GM23338 (cell line): Measurements from ENCODE around the gene GUCA1A. TPM values are rescaled to one million over a fixed set of nuclear protein-coding genes. Genes with fewer than 3 reads are reported as not detected.
A peak's percentile ranks its signal among the peaks of the same experiment; 100 is the strongest.

Source experiments
- ATAC-seq: fragments of 200-7000 bp; cut with Tn5 transposase; 3 replicates; pipeline ENCODE4 v1.9.1; 2020
- DNase-seq: peaks from one replicate; pipeline ENCODE4 v3.0.0-alpha.2; 2015; ENCODE audit warnings: low spot score
- H2AFZ ChIP-seq: fragments of 200-600 bp; sonication (generic); 2 replicates; pipeline ENCODE4 v1.8.0; 2016; ENCODE audit warnings: antibody characterized with exemption, mild to moderate bottlenecking, moderate library complexity
- H3F3A ChIP-seq: fragments of 200-600 bp; sonication (generic); replicated peaks from 2 replicates; pipeline ENCODE4 v1.8.0; 2017; ENCODE audit warnings: antibody characterized with exemption, mixed run types, low read depth
- H3K27ac ChIP-seq: fragments of 200-600 bp; sonication (generic); 2 replicates; pipeline ENCODE4 v1.6.1; 2016; ENCODE audit warnings: low read depth
- H3K27me3 ChIP-seq: fragments of 200-600 bp; sonication (generic); 2 replicates; pipeline ENCODE4 v1.8.0; 2016; ENCODE audit warnings: mild to moderate bottlenecking, mixed run types, moderate library complexity; ENCODE audit not compliant: insufficient read depth
- H3K36me3 ChIP-seq: fragments of 200-600 bp; sonication (generic); 2 replicates; pipeline ENCODE4 v1.8.0; 2016; ENCODE audit warnings: mild to moderate bottlenecking; ENCODE audit not compliant: insufficient read depth
- H3K4me1 ChIP-seq: fragments of 200-600 bp; sonication (generic); 2 replicates; pipeline ENCODE4 v1.8.0; 2016; ENCODE audit warnings: mild to moderate bottlenecking, moderate library complexity; ENCODE audit not compliant: insufficient read depth
- H3K4me2 ChIP-seq: fragments of 200-600 bp; sonication (generic); 2 replicates; pipeline ENCODE4 v1.7.1; 2017; ENCODE audit warnings: mixed run types
- H3K4me3 ChIP-seq: fragments of 200-600 bp; sonication (generic); 2 replicates; pipeline ENCODE4 v1.6.1; 2016; ENCODE audit warnings: mixed run types
- H3K79me2 ChIP-seq: fragments of 200-600 bp; sonication (generic); replicated peaks from 2 replicates; pipeline ENCODE4 v1.8.0; 2017; ENCODE audit warnings: mild to moderate bottlenecking; ENCODE audit not compliant: insufficient read depth
- H3K9me2 ChIP-seq: fragments of 200-600 bp; sonication (generic); 2 replicates; pipeline ENCODE4 v1.8.0; 2017; ENCODE audit not compliant: insufficient read depth
- H4K20me1 ChIP-seq: fragments of 200-600 bp; sonication (generic); replicated peaks from 2 replicates; pipeline ENCODE4 v1.8.0; 2017; ENCODE audit warnings: mild to moderate bottlenecking; ENCODE audit not compliant: insufficient read depth
- H3K27ac Mint-ChIP-seq: 2 replicates; pipeline ENCODE4 v1.8.0; 2020; ENCODE audit warnings: inconsistent platforms, mild to moderate bottlenecking, moderate library complexity, mixed read lengths
- H3K27me3 Mint-ChIP-seq: 3 replicates; pipeline ENCODE4 v1.8.0; 2022; ENCODE audit warnings: low read depth, mild to moderate bottlenecking, moderate library complexity, mixed read lengths, inconsistent platforms; ENCODE audit not compliant: insufficient read depth, poor library complexity
- H3K36me3 Mint-ChIP-seq: 3 replicates; pipeline ENCODE4 v1.8.0; 2021; ENCODE audit warnings: low read depth, mild to moderate bottlenecking, inconsistent platforms, moderate library complexity, mixed read lengths
- H3K4me1 Mint-ChIP-seq: 3 replicates; pipeline ENCODE4 v1.8.0; 2020; ENCODE audit warnings: mild to moderate bottlenecking, inconsistent platforms, mixed read lengths
- H3K4me3 Mint-ChIP-seq: 3 replicates; pipeline ENCODE4 v1.8.0; 2021; ENCODE audit warnings: moderate library complexity, mild to moderate bottlenecking, inconsistent platforms, mixed read lengths
- H3K9me3 Mint-ChIP-seq: 3 replicates; pipeline ENCODE4 v1.8.0; 2020; ENCODE audit warnings: moderate library complexity, mild to moderate bottlenecking, inconsistent platforms, mixed read lengths
- CREB1 ChIP-seq: fragments of 250-450 bp; sonication (Bioruptor Pico); IDR thresholded peaks from 2 replicates; pipeline ENCODE4 v1.5.0; 2020; ENCODE audit warnings: low read depth, mild to moderate bottlenecking, moderate library complexity
- EZH2 ChIP-seq: fragments of 200-600 bp; sonication (generic); IDR thresholded peaks from one replicate; pipeline ENCODE4 v1.8.0; 2017; ENCODE audit warnings: antibody characterized with exemption, mild to moderate bottlenecking, low read depth; ENCODE audit not compliant: unreplicated experiment
- EZH2phosphoT487 ChIP-seq: fragments of 200-600 bp; sonication (generic); IDR thresholded peaks from one replicate; pipeline ENCODE4 v1.8.1; 2018; ENCODE audit warnings: antibody characterized with exemption; ENCODE audit not compliant: unreplicated experiment
- JUNB ChIP-seq: IDR thresholded peaks from one replicate; pipeline ENCODE4 v1.6.1; 2016; ENCODE audit warnings: antibody characterized with exemption; ENCODE audit not compliant: unreplicated experiment
- NANOG ChIP-seq: IDR thresholded peaks from 2 replicates; pipeline ENCODE4 v1.6.1; 2016; ENCODE audit warnings: antibody characterized with exemption, borderline replicate concordance
- POLR2AphosphoS5 ChIP-seq: IDR thresholded peaks from 2 replicates; pipeline ENCODE4 v1.6.1; 2016; ENCODE audit warnings: antibody characterized with exemption, low read depth
- STAT1 ChIP-seq: IDR thresholded peaks from one replicate; pipeline ENCODE4 v1.6.1; 2016; ENCODE audit warnings: antibody characterized with exemption; ENCODE audit not compliant: unreplicated experiment
- ZNF114 ChIP-seq: fragments of 250-450 bp; sonication (Bioruptor Pico); IDR thresholded peaks from 2 replicates; pipeline ENCODE4 v1.5.0; 2020; ENCODE audit warnings: mild to moderate bottlenecking, moderate library complexity
- ZNF331 ChIP-seq: fragments of 250-450 bp; sonication (Bioruptor Pico); IDR thresholded peaks from 2 replicates; pipeline ENCODE4 v1.5.0; 2020; ENCODE audit warnings: low read depth, mild to moderate bottlenecking, moderate library complexity
- polyA plus RNA-seq: library from polyadenylated mRNA; unstranded; fragments of >200 nt; fragmentation: Nextera tagmentation; extraction: Ambion mirVana; gene quantifications from 2 replicates; pipeline ENCODE4 v1.2.1, GENCODE V29; 2016
- total RNA-seq: library from RNA; depleted of rRNA; stranded (reverse); fragments of >200 nt; shearing (Covaris generic); gene quantifications from 2 replicates; pipeline ENCODE4 v1.2.3, GENCODE V29; 2014
- TF ChIP-seq, protein P1 (sequence below): fragments of 250-450 bp; sonication (Bioruptor Pico); IDR thresholded peaks from 2 replicates; pipeline ENCODE4 v1.5.0; 2020; ENCODE audit warnings: mild to moderate bottlenecking, moderate library complexity
- TF ChIP-seq, protein P2 (sequence below): IDR thresholded peaks from 2 replicates; pipeline ENCODE4 v1.6.1; 2016; ENCODE audit warnings: antibody characterized with exemption
- TF ChIP-seq, protein P3 (sequence below), 2 experiments: fragments of 200-600 bp in 1 of 2; sonication (generic) in 1 of 2; conservative IDR thresholded peaks; 2 replicates each; pipeline versions ENCODE4 v1.5.1 to v1.6.1; 2016 to 2017; ENCODE audit warnings: antibody characterized with exemption in 2 of 2, low read depth in 2 of 2, mild to moderate bottlenecking in 2 of 2, moderate library complexity in 1 of 2
- TF ChIP-seq, protein P4 (sequence below): IDR thresholded peaks from one replicate; pipeline ENCODE4 v1.6.1; 2018; ENCODE audit warnings: antibody characterized with exemption; ENCODE audit not compliant: unreplicated experiment

GUCA1A gene
- total and polyA plus RNA-seq, 2 experiments from 2014 or later, result 5.2 to 10.6 TPM

DNA sequence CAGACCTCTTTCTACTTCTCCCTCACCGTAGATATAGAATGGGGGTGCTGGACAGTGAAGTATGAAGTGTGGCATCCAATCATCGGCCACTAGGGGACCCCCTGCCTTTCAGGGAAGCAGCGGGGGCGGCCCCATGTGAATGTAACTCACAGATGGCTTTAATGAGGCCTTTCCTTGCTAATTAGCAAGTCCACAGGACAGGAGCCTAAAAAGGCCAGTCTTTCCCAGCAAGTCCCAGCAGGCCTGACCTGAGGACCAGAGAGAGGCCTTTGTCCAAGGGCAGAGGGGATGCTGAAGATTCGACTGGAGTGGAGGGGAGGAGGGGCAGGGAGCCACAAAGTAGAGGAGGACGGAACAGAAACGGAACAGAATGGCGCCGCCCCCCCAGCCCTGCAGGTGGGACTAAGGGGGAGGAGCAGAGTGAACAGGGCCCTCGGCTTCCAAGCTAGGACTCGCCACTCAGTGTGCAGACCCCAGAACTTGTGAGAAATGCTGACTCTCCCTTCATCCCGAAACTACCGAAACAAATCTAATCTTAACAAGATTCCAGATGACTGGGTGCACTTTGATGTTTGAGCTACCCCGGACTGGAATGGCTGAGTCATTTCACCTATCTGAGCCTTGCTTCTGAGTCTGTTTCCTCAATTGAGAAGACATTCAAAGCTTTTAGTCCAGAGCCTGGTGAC is 36.5 kb upstream of the GUCA1A start:
- peak overlapping the region; percentile 59 for H3K4me3 Mint-ChIP-seq
- peaks cover 16% of the 10 kb centered on the region for H3K27me3 Mint-ChIP-seq
- peaks cover 15% of the 10 kb centered on the region; the same call in 1 of the 2 replicates for H3K36me3 ChIP-seq
- H3K36me3 Mint-ChIP-seq, result peaks cover 40% of the 10 kb centered on the region
- H3F3A ChIP-seq, result peaks cover 38% of the 10 kb centered on the region
- no peaks in the 10 kb centered on the region for H3K27me3 ChIP-seq
- TF ChIP-seq JUNB (no peak), POLR2AphosphoS5 (0 out of 2 replicates have a peak, but pooled peaks have one; percentile 25), ZNF114 (CRISPR knock-in tag) (no peak), STAT1 (no peak), EZH2phosphoT487 (no peak), ZNF331 (CRISPR knock-in tag) (no peak), NANOG (peak; percentile 49), EZH2 (no peak), CREB1 (no peak)
- TF ChIP-seq, protein P1, sequence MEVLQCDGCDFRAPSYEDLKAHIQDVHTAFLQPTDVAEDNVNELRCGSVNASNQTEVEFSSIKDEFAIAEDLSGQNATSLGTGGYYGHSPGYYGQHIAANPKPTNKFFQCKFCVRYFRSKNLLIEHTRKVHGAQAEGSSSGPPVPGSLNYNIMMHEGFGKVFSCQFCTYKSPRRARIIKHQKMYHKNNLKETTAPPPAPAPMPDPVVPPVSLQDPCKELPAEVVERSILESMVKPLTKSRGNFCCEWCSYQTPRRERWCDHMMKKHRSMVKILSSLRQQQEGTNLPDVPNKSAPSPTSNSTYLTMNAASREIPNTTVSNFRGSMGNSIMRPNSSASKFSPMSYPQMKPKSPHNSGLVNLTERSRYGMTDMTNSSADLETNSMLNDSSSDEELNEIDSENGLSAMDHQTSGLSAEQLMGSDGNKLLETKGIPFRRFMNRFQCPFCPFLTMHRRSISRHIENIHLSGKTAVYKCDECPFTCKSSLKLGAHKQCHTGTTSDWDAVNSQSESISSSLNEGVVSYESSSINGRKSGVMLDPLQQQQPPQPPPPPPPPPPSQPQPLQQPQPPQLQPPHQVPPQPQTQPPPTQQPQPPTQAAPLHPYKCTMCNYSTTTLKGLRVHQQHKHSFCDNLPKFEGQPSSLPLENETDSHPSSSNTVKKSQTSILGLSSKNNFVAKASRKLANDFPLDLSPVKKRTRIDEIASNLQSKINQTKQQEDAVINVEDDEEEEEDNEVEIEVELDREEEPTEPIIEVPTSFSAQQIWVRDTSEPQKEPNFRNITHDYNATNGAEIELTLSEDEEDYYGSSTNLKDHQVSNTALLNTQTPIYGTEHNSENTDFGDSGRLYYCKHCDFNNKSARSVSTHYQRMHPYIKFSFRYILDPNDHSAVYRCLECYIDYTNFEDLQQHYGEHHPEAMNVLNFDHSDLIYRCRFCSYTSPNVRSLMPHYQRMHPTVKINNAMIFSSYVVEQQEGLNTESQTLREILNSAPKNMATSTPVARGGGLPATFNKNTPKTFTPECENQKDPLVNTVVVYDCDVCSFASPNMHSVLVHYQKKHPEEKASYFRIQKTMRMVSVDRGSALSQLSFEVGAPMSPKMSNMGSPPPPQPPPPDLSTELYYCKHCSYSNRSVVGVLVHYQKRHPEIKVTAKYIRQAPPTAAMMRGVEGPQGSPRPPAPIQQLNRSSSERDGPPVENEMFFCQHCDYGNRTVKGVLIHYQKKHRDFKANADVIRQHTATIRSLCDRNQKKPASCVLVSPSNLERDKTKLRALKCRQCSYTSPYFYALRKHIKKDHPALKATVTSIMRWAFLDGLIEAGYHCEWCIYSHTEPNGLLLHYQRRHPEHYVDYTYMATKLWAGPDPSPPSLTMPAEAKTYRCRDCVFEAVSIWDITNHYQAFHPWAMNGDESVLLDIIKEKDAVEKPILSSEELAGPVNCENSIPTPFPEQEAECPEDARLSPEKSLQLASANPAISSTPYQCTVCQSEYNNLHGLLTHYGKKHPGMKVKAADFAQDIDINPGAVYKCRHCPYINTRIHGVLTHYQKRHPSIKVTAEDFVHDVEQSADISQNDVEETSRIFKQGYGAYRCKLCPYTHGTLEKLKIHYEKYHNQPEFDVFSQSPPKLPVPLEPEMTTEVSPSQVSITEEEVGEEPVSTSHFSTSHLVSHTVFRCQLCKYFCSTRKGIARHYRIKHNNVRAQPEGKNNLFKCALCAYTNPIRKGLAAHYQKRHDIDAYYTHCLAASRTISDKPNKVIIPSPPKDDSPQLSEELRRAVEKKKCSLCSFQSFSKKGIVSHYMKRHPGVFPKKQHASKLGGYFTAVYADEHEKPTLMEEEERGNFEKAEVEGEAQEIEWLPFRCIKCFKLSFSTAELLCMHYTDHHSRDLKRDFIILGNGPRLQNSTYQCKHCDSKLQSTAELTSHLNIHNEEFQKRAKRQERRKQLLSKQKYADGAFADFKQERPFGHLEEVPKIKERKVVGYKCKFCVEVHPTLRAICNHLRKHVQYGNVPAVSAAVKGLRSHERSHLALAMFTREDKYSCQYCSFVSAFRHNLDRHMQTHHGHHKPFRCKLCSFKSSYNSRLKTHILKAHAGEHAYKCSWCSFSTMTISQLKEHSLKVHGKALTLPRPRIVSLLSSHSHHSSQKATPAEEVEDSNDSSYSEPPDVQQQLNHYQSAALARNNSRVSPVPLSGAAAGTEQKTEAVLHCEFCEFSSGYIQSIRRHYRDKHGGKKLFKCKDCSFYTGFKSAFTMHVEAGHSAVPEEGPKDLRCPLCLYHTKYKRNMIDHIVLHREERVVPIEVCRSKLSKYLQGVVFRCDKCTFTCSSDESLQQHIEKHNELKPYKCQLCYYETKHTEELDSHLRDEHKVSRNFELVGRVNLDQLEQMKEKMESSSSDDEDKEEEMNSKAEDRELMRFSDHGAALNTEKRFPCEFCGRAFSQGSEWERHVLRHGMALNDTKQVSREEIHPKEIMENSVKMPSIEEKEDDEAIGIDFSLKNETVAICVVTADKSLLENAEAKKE (CRISPR knock-in tag), result no peak
- TF ChIP-seq, protein P2, sequence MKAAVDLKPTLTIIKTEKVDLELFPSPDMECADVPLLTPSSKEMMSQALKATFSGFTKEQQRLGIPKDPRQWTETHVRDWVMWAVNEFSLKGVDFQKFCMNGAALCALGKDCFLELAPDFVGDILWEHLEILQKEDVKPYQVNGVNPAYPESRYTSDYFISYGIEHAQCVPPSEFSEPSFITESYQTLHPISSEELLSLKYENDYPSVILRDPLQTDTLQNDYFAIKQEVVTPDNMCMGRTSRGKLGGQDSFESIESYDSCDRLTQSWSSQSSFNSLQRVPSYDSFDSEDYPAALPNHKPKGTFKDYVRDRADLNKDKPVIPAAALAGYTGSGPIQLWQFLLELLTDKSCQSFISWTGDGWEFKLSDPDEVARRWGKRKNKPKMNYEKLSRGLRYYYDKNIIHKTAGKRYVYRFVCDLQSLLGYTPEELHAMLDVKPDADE, result no peak
- TF ChIP-seq, protein P3, sequence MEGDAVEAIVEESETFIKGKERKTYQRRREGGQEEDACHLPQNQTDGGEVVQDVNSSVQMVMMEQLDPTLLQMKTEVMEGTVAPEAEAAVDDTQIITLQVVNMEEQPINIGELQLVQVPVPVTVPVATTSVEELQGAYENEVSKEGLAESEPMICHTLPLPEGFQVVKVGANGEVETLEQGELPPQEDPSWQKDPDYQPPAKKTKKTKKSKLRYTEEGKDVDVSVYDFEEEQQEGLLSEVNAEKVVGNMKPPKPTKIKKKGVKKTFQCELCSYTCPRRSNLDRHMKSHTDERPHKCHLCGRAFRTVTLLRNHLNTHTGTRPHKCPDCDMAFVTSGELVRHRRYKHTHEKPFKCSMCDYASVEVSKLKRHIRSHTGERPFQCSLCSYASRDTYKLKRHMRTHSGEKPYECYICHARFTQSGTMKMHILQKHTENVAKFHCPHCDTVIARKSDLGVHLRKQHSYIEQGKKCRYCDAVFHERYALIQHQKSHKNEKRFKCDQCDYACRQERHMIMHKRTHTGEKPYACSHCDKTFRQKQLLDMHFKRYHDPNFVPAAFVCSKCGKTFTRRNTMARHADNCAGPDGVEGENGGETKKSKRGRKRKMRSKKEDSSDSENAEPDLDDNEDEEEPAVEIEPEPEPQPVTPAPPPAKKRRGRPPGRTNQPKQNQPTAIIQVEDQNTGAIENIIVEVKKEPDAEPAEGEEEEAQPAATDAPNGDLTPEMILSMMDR (conservative IDR thresholded peaks at IDR 0.05; ENCODE audit: low read depth in 2 of 2), result peak; percentile 71 to 72
- TF ChIP-seq, protein P4, sequence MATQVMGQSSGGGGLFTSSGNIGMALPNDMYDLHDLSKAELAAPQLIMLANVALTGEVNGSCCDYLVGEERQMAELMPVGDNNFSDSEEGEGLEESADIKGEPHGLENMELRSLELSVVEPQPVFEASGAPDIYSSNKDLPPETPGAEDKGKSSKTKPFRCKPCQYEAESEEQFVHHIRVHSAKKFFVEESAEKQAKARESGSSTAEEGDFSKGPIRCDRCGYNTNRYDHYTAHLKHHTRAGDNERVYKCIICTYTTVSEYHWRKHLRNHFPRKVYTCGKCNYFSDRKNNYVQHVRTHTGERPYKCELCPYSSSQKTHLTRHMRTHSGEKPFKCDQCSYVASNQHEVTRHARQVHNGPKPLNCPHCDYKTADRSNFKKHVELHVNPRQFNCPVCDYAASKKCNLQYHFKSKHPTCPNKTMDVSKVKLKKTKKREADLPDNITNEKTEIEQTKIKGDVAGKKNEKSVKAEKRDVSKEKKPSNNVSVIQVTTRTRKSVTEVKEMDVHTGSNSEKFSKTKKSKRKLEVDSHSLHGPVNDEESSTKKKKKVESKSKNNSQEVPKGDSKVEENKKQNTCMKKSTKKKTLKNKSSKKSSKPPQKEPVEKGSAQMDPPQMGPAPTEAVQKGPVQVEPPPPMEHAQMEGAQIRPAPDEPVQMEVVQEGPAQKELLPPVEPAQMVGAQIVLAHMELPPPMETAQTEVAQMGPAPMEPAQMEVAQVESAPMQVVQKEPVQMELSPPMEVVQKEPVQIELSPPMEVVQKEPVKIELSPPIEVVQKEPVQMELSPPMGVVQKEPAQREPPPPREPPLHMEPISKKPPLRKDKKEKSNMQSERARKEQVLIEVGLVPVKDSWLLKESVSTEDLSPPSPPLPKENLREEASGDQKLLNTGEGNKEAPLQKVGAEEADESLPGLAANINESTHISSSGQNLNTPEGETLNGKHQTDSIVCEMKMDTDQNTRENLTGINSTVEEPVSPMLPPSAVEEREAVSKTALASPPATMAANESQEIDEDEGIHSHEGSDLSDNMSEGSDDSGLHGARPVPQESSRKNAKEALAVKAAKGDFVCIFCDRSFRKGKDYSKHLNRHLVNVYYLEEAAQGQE, result no peak
- H3K4me2 ChIP-seq, result peak overlapping the region; percentile 78
- peaks cover 71% of the 10 kb centered on the region for H3K4me1 Mint-ChIP-seq
- peaks cover 75% of the 10 kb centered on the region for H3K4me1 ChIP-seq
- H3K27ac ChIP-seq, result peak overlapping the region; percentile 99
- H3K27ac Mint-ChIP-seq, result peak overlapping the region; percentile 98
- peak overlapping the region; percentile 43 for H3K4me3 ChIP-seq
- H3K79me2 ChIP-seq, result peaks cover 82% of the 10 kb centered on the region
- peak; percentile 91 for DNase-seq
- ATAC-seq, result peak; percentile 76
- peaks cover 56% of the 10 kb centered on the region for H4K20me1 ChIP-seq
- H3K9me2 ChIP-seq, result no peaks in the 10 kb centered on the region
- no peaks in the 10 kb centered on the region for H3K9me3 Mint-ChIP-seq
- H2AFZ ChIP-seq, result no peak overlapping the region
